MM.1S (cell line): ENCODE measurements around the gene MBL2.

Source experiments
- DNase-seq: peaks from one replicate; pipeline ENCODE4 v3.0.0-alpha.2; 2015
- H2AFZ ChIP-seq: fragments of 300-600 bp; sonication (generic); 2 replicates; pipeline ENCODE4 v1.6.0; 2016; ENCODE audit warnings: antibody characterized with exemption, low read length
- H3F3A ChIP-seq: fragments of 300-600 bp; sonication (generic); 2 replicates; pipeline ENCODE4 v1.6.1; 2016; ENCODE audit warnings: mild to moderate bottlenecking, antibody characterized with exemption, low read length, moderate library complexity, mixed read lengths; ENCODE audit not compliant: insufficient read depth
- H3K27ac ChIP-seq: fragments of 300-600 bp; sonication (generic); 2 replicates; pipeline ENCODE4 v1.5.1; 2016; ENCODE audit warnings: mild to moderate bottlenecking, low read length
- H3K27me3 ChIP-seq: fragments of 300-600 bp; sonication (generic); replicated peaks from 2 replicates; pipeline ENCODE4 v1.6.0; 2016; ENCODE audit warnings: low read length; ENCODE audit not compliant: insufficient read depth
- H3K36me3 ChIP-seq: fragments of 300-600 bp; sonication (generic); replicated peaks from 2 replicates; pipeline ENCODE4 v1.6.1; 2016; ENCODE audit warnings: mild to moderate bottlenecking, low read length, mixed read lengths; ENCODE audit not compliant: insufficient read depth
- H3K4me1 ChIP-seq: fragments of 300-600 bp; sonication (generic); 2 replicates; pipeline ENCODE4 v1.6.1; 2016; ENCODE audit warnings: low read length, mixed read lengths
- H3K4me2 ChIP-seq: fragments of 300-600 bp; sonication (generic); 2 replicates; pipeline ENCODE4 v1.6.0; 2016; ENCODE audit warnings: low read depth, low read length
- H3K4me3 ChIP-seq: fragments of 300-600 bp; sonication (generic); 2 replicates; pipeline ENCODE4 v1.5.1; 2016; ENCODE audit warnings: low read length, mixed read lengths
- H3K79me2 ChIP-seq: fragments of 300-600 bp; sonication (generic); 2 replicates; pipeline ENCODE4 v1.6.1; 2016; ENCODE audit warnings: mixed run types, low read length, mixed read lengths
- H3K9ac ChIP-seq: fragments of 300-600 bp; sonication (generic); 2 replicates; pipeline ENCODE4 v1.6.1; 2016; ENCODE audit warnings: low read length, mixed read lengths
- H3K9me2 ChIP-seq: fragments of 300-600 bp; sonication (generic); replicated peaks from 2 replicates; pipeline ENCODE4 v1.6.1; 2016; ENCODE audit warnings: mild to moderate bottlenecking, low read length, mixed read lengths; ENCODE audit not compliant: insufficient read depth
- H3K9me3 ChIP-seq: fragments of 300-600 bp; sonication (generic); replicated peaks from 2 replicates; pipeline ENCODE4 v1.6.1; 2016; ENCODE audit warnings: mild to moderate bottlenecking, low read length, mixed read lengths; ENCODE audit not compliant: insufficient read depth
- H4K20me1 ChIP-seq: fragments of 300-600 bp; sonication (generic); 2 replicates; pipeline ENCODE4 v1.6.1; 2016; ENCODE audit warnings: mild to moderate bottlenecking, low read length, moderate library complexity, mixed read lengths; ENCODE audit not compliant: insufficient read depth
- CTCF ChIP-seq: fragments of 300-600 bp; sonication (generic); IDR thresholded peaks from 2 replicates; pipeline ENCODE4 v1.5.1; 2016; ENCODE audit warnings: antibody characterized with exemption, low read length, mixed read lengths
- EZH2 ChIP-seq: fragments of 300-600 bp; sonication (generic); optimal IDR thresholded peaks from 2 replicates; pipeline ENCODE3; 2017; ENCODE audit warnings: low read depth, mild to moderate bottlenecking, antibody characterized with exemption, low read length, mixed read lengths
- EZH2phosphoT487 ChIP-seq: fragments of 300-600 bp; sonication (generic); IDR thresholded peaks from 2 replicates; pipeline ENCODE4 v1.6.1; 2018; ENCODE audit warnings: antibody characterized with exemption, low read length

MBL2 gene

GRCh38 chr10:52751337-52751736 is 21.2 kb downstream of the MBL2 start:
- H2AFZ ChIP-seq = no peak overlapping the region
- TF ChIP-seq EZH2 (no peak), EZH2phosphoT487 (no peak), CTCF (no peak)
- no peaks in the 10 kb centered on the region for H3K9me2 ChIP-seq
- H3K4me1 ChIP-seq = no peaks in the 10 kb centered on the region
- H3K9me3 ChIP-seq = no peaks in the 10 kb centered on the region
- no peaks in the 10 kb centered on the region for H3K36me3 ChIP-seq
- no peaks in the 10 kb centered on the region for H3F3A ChIP-seq
- no peak overlapping the region for H3K4me2 ChIP-seq
- no peaks in the 10 kb centered on the region for H3K27me3 ChIP-seq
- H3K79me2 ChIP-seq = no peaks in the 10 kb centered on the region
- no peak overlapping the region for H3K27ac ChIP-seq
- no peaks in the 10 kb centered on the region for H4K20me1 ChIP-seq
- H3K4me3 ChIP-seq = no peak overlapping the region
- DNase-seq = no peak
- no peak overlapping the region for H3K9ac ChIP-seq

- no peaks in the 10 kb centered on the region for H3F3A ChIP-seq
- no peaks in the 10 kb centered on the region for H3K9me2 ChIP-seq
- no peak overlapping the region for H3K4me2 ChIP-seq
- DNase-seq = no peak
- no peaks in the 10 kb centered on the region for H3K4me1 ChIP-seq
- no peaks in the 10 kb centered on the region for H3K27me3 ChIP-seq
- H3K27ac ChIP-seq = no peak overlapping the region
- H3K36me3 ChIP-seq = no peaks in the 10 kb centered on the region
- H3K9me3 ChIP-seq = no peaks in the 10 kb centered on the region
- H2AFZ ChIP-seq = no peak overlapping the region
- no peak for TF ChIP-seq EZH2phosphoT487
- no peak for TF ChIP-seq CTCF
- TF ChIP-seq EZH2 = no peak
- H3K79me2 ChIP-seq = no peaks in the 10 kb centered on the region
- H3K4me3 ChIP-seq = no peak overlapping the region
- H3K9ac ChIP-seq = no peak overlapping the region
- H4K20me1 ChIP-seq = no peaks in the 10 kb centered on the region
Observed at GRCh38 chr10:52750629-52751028, 22.0 kb downstream of the MBL2 start.

- no peaks in the 10 kb centered on the region for H3K9me2 ChIP-seq
- no peaks in the 10 kb centered on the region for H3K79me2 ChIP-seq
- H3K9me3 ChIP-seq = no peaks in the 10 kb centered on the region
- no peak for TF ChIP-seq CTCF
- TF ChIP-seq EZH2 = no peak
- no peak for TF ChIP-seq EZH2phosphoT487
- no peak overlapping the region for H2AFZ ChIP-seq
- no peaks in the 10 kb centered on the region for H3K4me1 ChIP-seq
- no peaks in the 10 kb centered on the region for H4K20me1 ChIP-seq
- no peak overlapping the region for H3K4me3 ChIP-seq
- no peak overlapping the region for H3K27ac ChIP-seq
- no peaks in the 10 kb centered on the region for H3K36me3 ChIP-seq
- no peaks in the 10 kb centered on the region for H3K27me3 ChIP-seq
- no peak overlapping the region for H3K9ac ChIP-seq
- H3K4me2 ChIP-seq = no peak overlapping the region
- no peaks in the 10 kb centered on the region for H3F3A ChIP-seq
- no peak for DNase-seq
Observed at GRCh38 chr10:52747694-52748093, 24.9 kb downstream of the MBL2 start.

- Histone ChIP-seq H3K79me2 (no peaks in the 10 kb centered on the region), H3K4me2 (no peak overlapping the region), H3K9me2 (no peaks in the 10 kb centered on the region), H3K27me3 (no peaks in the 10 kb centered on the region), H4K20me1 (no peaks in the 10 kb centered on the region), H3K27ac (no peak overlapping the region), H3K9ac (no peak overlapping the region), H3K4me3 (no peak overlapping the region), H3K36me3 (no peaks in the 10 kb centered on the region), H3F3A (no peaks in the 10 kb centered on the region), H3K4me1 (no peaks in the 10 kb centered on the region), H3K9me3 (no peaks in the 10 kb centered on the region), H2AFZ (no peak overlapping the region)
- DNase-seq = no peak
- TF ChIP-seq CTCF = peak; percentile 12; the same call in 1 of the 2 replicates
- TF ChIP-seq EZH2phosphoT487 = no peak
- TF ChIP-seq EZH2 = no peak
Observed at GRCh38 chr10:52746169-52746568, 26.4 kb downstream of the MBL2 start.
